ENCODE measurements around the gene PIGO.
A peak's percentile ranks its signal among the peaks of the same experiment; 100 is the strongest.

The PIGO gene

GRCh38 chr9:35096035-35096849 is at the start of gene PIGO:
Gene PIGO, minus strand, starts transcription at chr9:35096591. Its CDS starts 1,026 bp downstream, at chr9:35095565.
- peak; percentile 77 to 83 (median 81) for DNase-seq (ENCODE audit: low read depth in 3 of 3)

- no peak for DNase-seq (ENCODE audit: low read depth in 3 of 3)
Observed at GRCh38 chr9:35142037-35142436, 45.6 kb upstream of the PIGO start.

GRCh38 chr9:35140093-35140492 is 43.7 kb upstream of the PIGO start:
- DNase-seq (ENCODE audit: low read depth in 3 of 3): no peak

- DNase-seq (ENCODE audit: low read depth in 3 of 3): no peak
Observed at GRCh38 chr9:35136866-35137265, 40.5 kb upstream of the PIGO start.

GRCh38 chr9:35135988-35136387 is 39.6 kb upstream of the PIGO start:
- no peak for DNase-seq (ENCODE audit: low read depth in 3 of 3)

GRCh38 chr9:35134920-35135319 is 38.5 kb upstream of the PIGO start:
- DNase-seq (ENCODE audit: low read depth in 3 of 3): no peak

GRCh38 chr9:35116898-35117551 is 20.6 kb upstream of the PIGO start:
- DNase-seq (ENCODE audit: low read depth in 3 of 3): peak; percentile 56 to 84 (median 71)

- no peak for DNase-seq (ENCODE audit: low read depth in 3 of 3)
Observed at GRCh38 chr9:35116539-35116897, 20.1 kb upstream of the PIGO start.

- peak; percentile 79 to 82 (median 82) for DNase-seq (ENCODE audit: low read depth in 3 of 3)
Observed at GRCh38 chr9:35115680-35116538, 19.5 kb upstream of the PIGO start, which contains the start of gene ATOSB. Gene ATOSB, minus strand, starts transcription at chr9:35115862. Its CDS starts 7,588 bp downstream, at chr9:35108274.

GRCh38 chr9:35114840-35115628 is 18.6 kb upstream of the PIGO start:
- DNase-seq (ENCODE audit: low read depth in 3 of 3): no peak

GRCh38 chr9:35114113-35114839 is 17.9 kb upstream of the PIGO start:
- DNase-seq (ENCODE audit: low read depth in 3 of 3): peak in 2 of 3 experiments; percentile 48 to 59

- no peak for DNase-seq (ENCODE audit: low read depth in 3 of 3)
Observed at GRCh38 chr9:35112257-35113020, 16.0 kb upstream of the PIGO start.

GRCh38 chr9:35111001-35111933 is 14.9 kb upstream of the PIGO start:
- peak; percentile 87 to 94 (median 91) for DNase-seq (ENCODE audit: low read depth in 3 of 3)

- DNase-seq (ENCODE audit: low read depth in 3 of 3): no peak
Observed at GRCh38 chr9:35110327-35110761, 14.0 kb upstream of the PIGO start.

- DNase-seq (ENCODE audit: low read depth in 3 of 3): no peak
Observed at GRCh38 chr9:35108946-35109575, 12.7 kb upstream of the PIGO start.

- no peak for DNase-seq (ENCODE audit: low read depth in 3 of 3)
Observed at GRCh38 chr9:35108461-35108860, 12.1 kb upstream of the PIGO start.

- DNase-seq (ENCODE audit: low read depth in 3 of 3): no peak
Observed at GRCh38 chr9:35107297-35108290, 11.2 kb upstream of the PIGO start.

Measured in stimulated activated CD4-positive, alpha-beta T cell treated with anti-CD3 and anti-CD28 coated beads, TNF-alpha, amount 100 ng/mL, for 4 hours (primary cell).